Uterus (tissue), 2 donors: Measurements from ENCODE around the gene SORCS3.

Experiments used
- CTCF ChIP-seq, 4 experiments: fragments of 200-600 bp in 2 of 4; fragments of 450-650 bp in 2 of 4; sonication (generic) in 2 of 4; IDR thresholded peaks; one replicate each; pipeline ENCODE4 v1.5.1; 2016 to 2019; ENCODE audit warnings: antibody characterized with exemption in 4 of 4, mild to moderate bottlenecking in 2 of 4, moderate library complexity in 1 of 4
- POLR2A ChIP-seq, 2 donors: fragments of 450-650 bp; IDR thresholded peaks; one replicate each; pipeline ENCODE4 v1.6.1; 2016; ENCODE audit warnings: antibody characterized with exemption in 2 of 2, mild to moderate bottlenecking in 1 of 2, moderate library complexity in 1 of 2

DNA sequence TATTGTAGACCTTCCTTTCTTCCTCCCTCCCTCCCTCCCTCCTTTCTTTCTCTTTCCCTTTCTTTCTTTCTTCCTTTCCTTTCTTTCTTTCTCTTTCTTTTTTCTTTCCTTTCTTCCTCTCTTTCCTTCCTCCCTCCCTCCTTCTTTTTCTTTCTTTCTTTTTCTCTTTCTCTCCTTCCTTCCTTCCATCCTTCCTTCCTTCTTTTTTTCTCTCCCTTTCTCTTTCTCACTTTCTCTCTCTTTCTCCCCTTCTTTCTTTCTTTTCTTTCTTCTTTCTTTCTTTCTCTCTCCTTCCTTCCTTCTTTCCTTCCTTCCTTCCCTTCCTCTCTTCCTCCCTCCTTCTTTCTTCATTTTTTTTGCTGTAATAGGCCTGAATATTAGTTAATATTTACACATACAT is 638.0 kb downstream of the SORCS3 start:
- TF ChIP-seq CTCF (IDR thresholded peaks at IDR 0.05): no peak
- no peak for TF ChIP-seq POLR2A (IDR thresholded peaks at IDR 0.05)
